ENCODE measurements around the gene DHX34. TPM values are rescaled to one million over a fixed set of nuclear protein-coding genes. Genes with fewer than 3 reads are reported as not detected.
"Not testable (repeated sequence)": the region's sequence is repeated elsewhere in the genome, so short reads cannot be mapped to it uniquely, and the experiment has no call there.

DHX34 gene
- total RNA-seq, 1 donor = 11.6 TPM

- no peak for TF ChIP-seq CTCF (IDR thresholded peaks at IDR 0.05; ENCODE audit: insufficient read depth, low read length)
- no peak overlapping the region for H3K4me3 ChIP-seq (ENCODE audit: low read depth, low read length)
- DNase-seq (ENCODE audit: low read depth) = no peak
Observed at GRCh38 chr19:47324502-47324901, 24.6 kb upstream of the DHX34 start.

- no peak for TF ChIP-seq CTCF (IDR thresholded peaks at IDR 0.05; ENCODE audit: insufficient read depth, low read length)
- DNase-seq (ENCODE audit: low read depth) = no peak
- no peak overlapping the region for H3K4me3 ChIP-seq (ENCODE audit: low read depth, low read length)
Observed at GRCh38 chr19:47330466-47330869, 18.6 kb upstream of the DHX34 start.

GRCh38 chr19:47331490-47331889 lies 17.6 kb upstream of the DHX34 start:
- H3K4me3 ChIP-seq (ENCODE audit: low read depth, low read length) = no peak overlapping the region
- no peak for TF ChIP-seq CTCF (IDR thresholded peaks at IDR 0.05; ENCODE audit: insufficient read depth, low read length)
- no peak for DNase-seq (ENCODE audit: low read depth)

GRCh38 chr19:47331931-47332547 lies 17.1 kb upstream of the DHX34 start, which contains the start of gene C5AR2:
Gene C5AR2, plus strand, starts transcription at chr19:47332175. Its CDS starts 8,625 bp downstream, at chr19:47340800.
- peak; percentile 46 for DNase-seq (ENCODE audit: low read depth)
- no peak for TF ChIP-seq CTCF (IDR thresholded peaks at IDR 0.05; ENCODE audit: insufficient read depth, low read length)
- no peak within 1 kb of the TSS for H3K4me3 ChIP-seq (ENCODE audit: low read depth, low read length)

GRCh38 chr19:47336765-47337718 lies 12.1 kb upstream of the DHX34 start:
- H3K4me3 ChIP-seq (ENCODE audit: low read depth, low read length); DNase-seq (ENCODE audit: low read depth): not testable (repeated sequence)

GRCh38 chr19:47339196-47339880 lies 9.8 kb upstream of the DHX34 start:
- no peak for TF ChIP-seq CTCF (IDR thresholded peaks at IDR 0.05; ENCODE audit: insufficient read depth, low read length)
- H3K4me3 ChIP-seq (ENCODE audit: low read depth, low read length) = no peak overlapping the region
- no peak for DNase-seq (ENCODE audit: low read depth)

Measured in fibroblast of the aortic adventitia (primary cell).